H9 (cell line): ENCODE results near the gene HCAR1. TPM values are rescaled to one million over a fixed set of nuclear protein-coding genes. Genes with fewer than 3 reads are reported as not detected.

Source experiments
- DNase-seq: peaks from one replicate; pipeline ENCODE4 v3.0.0-alpha.2; 2017
- H2AFZ ChIP-seq: one replicate; pipeline ENCODE4 v1.6.1; 2013; ENCODE audit warnings: mild to moderate bottlenecking, low read length, control low read depth, moderate library complexity
- H2AK5ac ChIP-seq: 2 replicates; pipeline ENCODE4 v1.6.1; 2013; ENCODE audit warnings: low read length, control low read depth, mixed read lengths; ENCODE audit not compliant: insufficient read length
- H2BK120ac ChIP-seq: one replicate; pipeline ENCODE4 v1.6.1; 2013; ENCODE audit warnings: low read depth, mild to moderate bottlenecking, low read length, control low read depth, inconsistent platforms; ENCODE audit not compliant: poor library complexity, severe bottlenecking
- H2BK12ac ChIP-seq: 2 replicates; pipeline ENCODE4 v1.6.1; 2013; ENCODE audit warnings: low read length, control low read depth, mixed read lengths, low read depth; ENCODE audit not compliant: insufficient read length
- H2BK15ac ChIP-seq: 2 replicates; pipeline ENCODE4 v1.6.1; 2013; ENCODE audit warnings: low read depth, low read length, control low read depth
- H2BK20ac ChIP-seq: one replicate; pipeline ENCODE4 v1.6.1; 2013; ENCODE audit warnings: low read depth, mild to moderate bottlenecking, low read length, control low read depth, inconsistent platforms; ENCODE audit not compliant: poor library complexity, severe bottlenecking
- H2BK5ac ChIP-seq: 2 replicates; pipeline ENCODE4 v1.6.1; 2013; ENCODE audit warnings: low read length, control low read depth, mixed read lengths; ENCODE audit not compliant: insufficient read length
- H3K14ac ChIP-seq: 2 replicates; pipeline ENCODE4 v1.6.1; 2013; ENCODE audit warnings: low read length, control low read depth; ENCODE audit not compliant: insufficient read depth
- H3K18ac ChIP-seq: 2 replicates; pipeline ENCODE4 v1.6.1; 2013; ENCODE audit warnings: low read depth, mild to moderate bottlenecking, mixed read lengths, low read length, control low read depth; ENCODE audit not compliant: insufficient read length
- H3K23ac ChIP-seq: 2 replicates; pipeline ENCODE4 v1.6.1; 2013; ENCODE audit warnings: low read length, control low read depth, mixed read lengths, low read depth; ENCODE audit not compliant: insufficient read length
- H3K23me2 ChIP-seq: 2 replicates; pipeline ENCODE4 v1.6.1; 2013; ENCODE audit warnings: low read depth, mild to moderate bottlenecking, mixed read lengths, low read length, control low read depth; ENCODE audit not compliant: insufficient read length, poor library complexity, severe bottlenecking
- H3K27ac ChIP-seq: 2 replicates; pipeline ENCODE4 v1.5.1; 2013; ENCODE audit warnings: low read length, control low read depth, mixed read lengths, low read depth; ENCODE audit not compliant: insufficient read length
- H3K27me3 ChIP-seq: 2 replicates; pipeline ENCODE4 v1.6.1; 2013; ENCODE audit warnings: low read length, control low read depth, inconsistent platforms; ENCODE audit not compliant: insufficient read depth
- H3K4ac ChIP-seq: 2 replicates; pipeline ENCODE4 v1.6.1; 2013; ENCODE audit warnings: low read depth, mild to moderate bottlenecking, control low read depth, inconsistent platforms, low read length, moderate library complexity
- H3K4me1 ChIP-seq: 2 replicates; pipeline ENCODE4 v1.6.1; 2013; ENCODE audit warnings: low read length, control low read depth, inconsistent platforms; ENCODE audit not compliant: insufficient read depth
- H3K4me2 ChIP-seq: 2 replicates; pipeline ENCODE4 v1.6.1; 2013; ENCODE audit warnings: low read length, control low read depth, mixed read lengths; ENCODE audit not compliant: insufficient read length, insufficient read depth
- H3K56ac ChIP-seq: 2 replicates; pipeline ENCODE4 v1.6.1; 2013; ENCODE audit warnings: low read depth, mild to moderate bottlenecking, mixed read lengths, low read length, control low read depth; ENCODE audit not compliant: insufficient read length
- H3K79me1 ChIP-seq: 2 replicates; pipeline ENCODE4 v1.6.1; 2013; ENCODE audit warnings: low read depth, mild to moderate bottlenecking, moderate library complexity, low read length, control low read depth, inconsistent platforms; ENCODE audit not compliant: insufficient read depth, poor library complexity, severe bottlenecking
- H3K79me2 ChIP-seq: 2 replicates; pipeline ENCODE4 v1.6.1; 2013; ENCODE audit warnings: low read length, control low read depth, inconsistent platforms; ENCODE audit not compliant: insufficient read depth
- H3K9ac ChIP-seq: 2 replicates; pipeline ENCODE4 v1.6.1; 2013; ENCODE audit warnings: low read length, control low read depth, mixed read lengths; ENCODE audit not compliant: insufficient read length; ENCODE audit errors: extremely low read depth
- H3K9me3 ChIP-seq: one replicate; pipeline ENCODE4 v1.6.1; 2013; ENCODE audit warnings: low read depth, low read length, inconsistent platforms; ENCODE audit not compliant: control insufficient read depth
- H3T11ph ChIP-seq: one replicate; pipeline ENCODE4 v1.6.1; 2013; ENCODE audit warnings: mild to moderate bottlenecking, low read length, control low read depth, inconsistent platforms
- H4K20me1 ChIP-seq: one replicate; pipeline ENCODE4 v1.6.1; 2013; ENCODE audit not compliant: control insufficient read depth, insufficient read length, insufficient read depth
- H4K5ac ChIP-seq: 2 replicates; pipeline ENCODE4 v1.6.1; 2013; ENCODE audit warnings: low read depth, mild to moderate bottlenecking, mixed read lengths, low read length, control low read depth; ENCODE audit not compliant: insufficient read length
- H4K8ac ChIP-seq: replicated peaks from 2 replicates; pipeline ENCODE4 v1.6.1; 2013; ENCODE audit warnings: low read length, control low read depth, mixed read lengths, low read depth; ENCODE audit not compliant: insufficient read length
- H4K91ac ChIP-seq: 2 replicates; pipeline ENCODE4 v1.6.1; 2013; ENCODE audit warnings: low read depth, mild to moderate bottlenecking, moderate library complexity, mixed read lengths, low read length, control low read depth; ENCODE audit not compliant: insufficient read length
- H3K27ac Mint-ChIP-seq, 3 experiments: 2 replicates in 2 of 3; 3 replicates in 1 of 3; pipeline ENCODE4 v1.8.0; 2020 to 2021; ENCODE audit warnings: mixed read lengths in 3 of 3, mild to moderate bottlenecking in 1 of 3, moderate library complexity in 1 of 3
- H3K27me3 Mint-ChIP-seq: 2 replicates; pipeline ENCODE4 v1.8.0; 2021; ENCODE audit warnings: low read depth, mild to moderate bottlenecking, moderate library complexity, mixed read lengths
- H3K36me3 Mint-ChIP-seq, 3 experiments: 2 replicates in 2 of 3; 3 replicates in 1 of 3; pipeline ENCODE4 v1.8.0; 2020 to 2021; ENCODE audit warnings: low read depth in 3 of 3, mixed read lengths in 3 of 3; ENCODE audit not compliant: insufficient read depth in 1 of 3
- H3K4me1 Mint-ChIP-seq, 2 experiments: 2 replicates each; pipeline ENCODE4 v1.8.0; 2020; ENCODE audit warnings: mixed read lengths in 2 of 2
- H3K4me3 Mint-ChIP-seq, 2 experiments: 2 replicates in 1 of 2; 3 replicates in 1 of 2; pipeline ENCODE4 v1.8.0; 2020 to 2021; ENCODE audit warnings: mild to moderate bottlenecking in 2 of 2, mixed read lengths in 2 of 2, moderate library complexity in 1 of 2
- H3K9me3 Mint-ChIP-seq, 2 experiments: 2 replicates in 1 of 2; 3 replicates in 1 of 2; pipeline ENCODE4 v1.8.0; 2020; ENCODE audit warnings: mild to moderate bottlenecking in 2 of 2, mixed read lengths in 2 of 2, moderate library complexity in 1 of 2
- WGBS: extraction: QIAGEN DNeasy Blood & Tissue Kit; methylation state at CpG from one replicate; pipeline ENCODE4 v1.1.7; 2013; ENCODE audit warnings: missing lambda C conversion rate, low lambda C conversion rate, mixed read lengths; ENCODE audit not compliant: insufficient read length; ENCODE audit errors: extremely low coverage; 5-methylcytosine and 5-hydroxymethylcytosine counted together
- total RNA-seq: library from RNA; stranded (reverse); gene quantifications from 2 replicates; pipeline ENCODE4 v1.2.1, GENCODE V29; 2021
- TF ChIP-seq, protein P1 (sequence below): fragments of 200-600 bp; sonication (generic); conservative IDR thresholded peaks from 3 replicates; pipeline ENCODE4 v1.8.0; 2021; ENCODE audit warnings: antibody characterized with exemption, mild to moderate bottlenecking

HCAR1 gene
- total RNA-seq, 1 experiment from 2014 or later: 0.07 TPM

DNA sequence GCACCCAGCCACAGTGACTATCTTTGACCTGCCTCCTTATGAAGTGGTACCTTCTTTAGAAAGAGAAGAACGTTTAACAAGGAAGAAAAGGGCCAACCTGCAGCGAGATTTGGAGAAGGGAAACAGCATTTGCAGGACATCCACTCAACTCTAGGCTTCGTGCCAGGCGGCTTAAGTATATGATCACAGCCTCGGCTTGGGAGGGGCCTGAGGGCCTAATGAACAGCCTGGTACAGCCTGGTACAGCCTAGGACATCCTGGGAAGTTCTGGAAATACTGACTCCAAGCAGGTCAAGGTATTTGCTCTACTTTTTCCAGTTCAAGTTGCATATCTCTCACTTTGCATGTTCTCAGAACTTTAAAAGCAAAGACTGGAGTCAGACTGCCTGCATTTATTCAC lies 43.6 kb downstream of the HCAR1 start:
- no peak overlapping the region for H3K18ac ChIP-seq
- H2BK5ac ChIP-seq: no peak overlapping the region
- H4K20me1 ChIP-seq: no peaks in the 10 kb centered on the region
- H3K9me3 ChIP-seq: no peaks in the 10 kb centered on the region
- Mint-ChIP-seq H3K4me3 (no peak overlapping the region), H3K4me1 (peaks cover 3 to 22% of the 10 kb centered on the region in 2 experiments), H3K27me3 (no peaks in the 10 kb centered on the region; the same call in 1 of the 2 replicates), H3K9me3 (no peaks in the 10 kb centered on the region), H3K36me3 (no peaks in the 10 kb centered on the region), H3K27ac (no peak overlapping the region)
- H2BK12ac ChIP-seq: no peak overlapping the region
- H3K23me2 ChIP-seq: no peaks in the 10 kb centered on the region
- H3K27me3 ChIP-seq: no peaks in the 10 kb centered on the region
- H4K91ac ChIP-seq: no peak overlapping the region
- H4K5ac ChIP-seq: no peak overlapping the region
- H2AK5ac ChIP-seq: no peak overlapping the region
- H3K27ac ChIP-seq: no peak overlapping the region
- H3K23ac ChIP-seq: no peak overlapping the region
- H2BK15ac ChIP-seq: no peak overlapping the region
- no peak overlapping the region for H3T11ph ChIP-seq
- H2AFZ ChIP-seq: no peak overlapping the region
- no peaks in the 10 kb centered on the region for H3K79me2 ChIP-seq
- no peak overlapping the region for H4K8ac ChIP-seq
- no peak overlapping the region for H2BK20ac ChIP-seq
- H3K14ac ChIP-seq: no peak overlapping the region
- no peak for DNase-seq
- H3K79me1 ChIP-seq: no peaks in the 10 kb centered on the region
- H3K4me1 ChIP-seq: no peaks in the 10 kb centered on the region; the same call in 1 of the 2 replicates
- TF ChIP-seq, protein P1, sequence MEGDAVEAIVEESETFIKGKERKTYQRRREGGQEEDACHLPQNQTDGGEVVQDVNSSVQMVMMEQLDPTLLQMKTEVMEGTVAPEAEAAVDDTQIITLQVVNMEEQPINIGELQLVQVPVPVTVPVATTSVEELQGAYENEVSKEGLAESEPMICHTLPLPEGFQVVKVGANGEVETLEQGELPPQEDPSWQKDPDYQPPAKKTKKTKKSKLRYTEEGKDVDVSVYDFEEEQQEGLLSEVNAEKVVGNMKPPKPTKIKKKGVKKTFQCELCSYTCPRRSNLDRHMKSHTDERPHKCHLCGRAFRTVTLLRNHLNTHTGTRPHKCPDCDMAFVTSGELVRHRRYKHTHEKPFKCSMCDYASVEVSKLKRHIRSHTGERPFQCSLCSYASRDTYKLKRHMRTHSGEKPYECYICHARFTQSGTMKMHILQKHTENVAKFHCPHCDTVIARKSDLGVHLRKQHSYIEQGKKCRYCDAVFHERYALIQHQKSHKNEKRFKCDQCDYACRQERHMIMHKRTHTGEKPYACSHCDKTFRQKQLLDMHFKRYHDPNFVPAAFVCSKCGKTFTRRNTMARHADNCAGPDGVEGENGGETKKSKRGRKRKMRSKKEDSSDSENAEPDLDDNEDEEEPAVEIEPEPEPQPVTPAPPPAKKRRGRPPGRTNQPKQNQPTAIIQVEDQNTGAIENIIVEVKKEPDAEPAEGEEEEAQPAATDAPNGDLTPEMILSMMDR: no peak
- no peak overlapping the region for H3K56ac ChIP-seq
- no peak overlapping the region for H3K9ac ChIP-seq
- no peak overlapping the region for H2BK120ac ChIP-seq
- no CpG with 5 or more reads among the region's 5 CpGs for WGBS
- no peak overlapping the region for H3K4ac ChIP-seq
- no peak overlapping the region for H3K4me2 ChIP-seq
